NOMO-1 treated with DMSO at 0.1 percent for 48 hours (cell line): Measurements from ENCODE around the gene LMX1B.

Experiments used
- DNase-seq: peaks from one replicate; lab custom pipeline; 2025; ENCODE audit not compliant: unreplicated experiment; lab: John Stamatoyannopoulos, UW

The LMX1B gene

GRCh38 chr9:126604059-126605055, 9.4 kb upstream of the LMX1B start:
- DNase-seq, result no peak

GRCh38 chr9:126605792-126606482, 7.8 kb upstream of the LMX1B start:
- DNase-seq, result no peak

- no peak for DNase-seq
Measured at GRCh38 chr9:126606483-126606870, 7.3 kb upstream of the LMX1B start.

- no peak for DNase-seq
Measured at GRCh38 chr9:126607086-126607485, 6.6 kb upstream of the LMX1B start.

GRCh38 chr9:126607731-126608130, 6.0 kb upstream of the LMX1B start:
- no peak for DNase-seq

GRCh38 chr9:126608551-126608950, 5.2 kb upstream of the LMX1B start:
- DNase-seq, result no peak

GRCh38 chr9:126609191-126609590, 4.5 kb upstream of the LMX1B start:
- DNase-seq, result no peak

- DNase-seq, result no peak
Measured at GRCh38 chr9:126609711-126610388, 3.9 kb upstream of the LMX1B start.

GRCh38 chr9:126611193-126611591, 2.5 kb upstream of the LMX1B start:
- DNase-seq, result no peak

- DNase-seq, result peak; percentile 62
Measured at GRCh38 chr9:126611592-126612325, 2.0 kb upstream of the LMX1B start.

GRCh38 chr9:126612326-126612812, 1.4 kb upstream of the LMX1B start:
- DNase-seq, result no peak

- no peak for DNase-seq
Measured at GRCh38 chr9:126612813-126613641, 701 bp upstream of the LMX1B start.

- DNase-seq, result no peak
Measured at GRCh38 chr9:126614088-126614454, 343 bp downstream of the LMX1B start.

- no peak for DNase-seq
Measured at GRCh38 chr9:126614455-126615244, 922 bp downstream of the LMX1B start.

GRCh38 chr9:126615245-126615790, 1.6 kb downstream of the LMX1B start:
- peak; percentile 32 for DNase-seq

- DNase-seq, result no peak
Measured at GRCh38 chr9:126615791-126616447, 2.2 kb downstream of the LMX1B start.

GRCh38 chr9:126616521-126616976, 2.8 kb downstream of the LMX1B start:
- no peak for DNase-seq
